Dedifferentiated amniotic fluid mesenchymal stem cell (primary cell): ENCODE results near the gene PRPF6.

Source experiments
- DNase-seq: peaks from one replicate; pipeline ENCODE4 v3.0.0-alpha.2; 2016; ENCODE audit errors: extremely low spot score

Gene PRPF6

GRCh38 chr20:64063389-64064144 lies 82.6 kb downstream of the PRPF6 start:
- no peak for DNase-seq

GRCh38 chr20:64064145-64064698 lies 83.3 kb downstream of the PRPF6 start:
- no peak for DNase-seq

GRCh38 chr20:64065062-64065973 lies 84.4 kb downstream of the PRPF6 start:
- DNase-seq: no peak

GRCh38 chr20:64065974-64066343 lies 85.0 kb downstream of the PRPF6 start:
- no peak for DNase-seq

GRCh38 chr20:64067005-64067632 lies 86.2 kb downstream of the PRPF6 start:
- DNase-seq: no peak

GRCh38 chr20:64067733-64068307 lies 86.9 kb downstream of the PRPF6 start:
- no peak for DNase-seq

- no peak for DNase-seq
Observed at GRCh38 chr20:64068386-64069208, 87.7 kb downstream of the PRPF6 start.

GRCh38 chr20:64069209-64069613 lies 88.3 kb downstream of the PRPF6 start:
- DNase-seq: no peak

GRCh38 chr20:64069614-64070243 lies 88.8 kb downstream of the PRPF6 start:
- DNase-seq: no peak

GRCh38 chr20:64070244-64070993 lies 89.5 kb downstream of the PRPF6 start:
- no peak for DNase-seq

GRCh38 chr20:64071341-64072332 lies 90.7 kb downstream of the PRPF6 start:
- no peak for DNase-seq

- DNase-seq: no peak
Observed at GRCh38 chr20:64072498-64073063, 91.6 kb downstream of the PRPF6 start.

- DNase-seq: no peak
Observed at GRCh38 chr20:64073476-64074183, 92.7 kb downstream of the PRPF6 start.

- no peak for DNase-seq
Observed at GRCh38 chr20:64074184-64074789, 93.4 kb downstream of the PRPF6 start.

GRCh38 chr20:64074963-64075362 lies 94.0 kb downstream of the PRPF6 start:
- DNase-seq: no peak

GRCh38 chr20:64075556-64075955 lies 94.6 kb downstream of the PRPF6 start:
- DNase-seq: no peak
